HFF-Myc (cell line): ENCODE measurements around the gene PIBF1.

Experiments used
- DNase-seq: peaks from one replicate; pipeline ENCODE4 v3.0.0-alpha.2; 2011; ENCODE audit warnings: low read depth; ENCODE audit errors: extremely low read depth
- H3K4me3 ChIP-seq: replicated peaks from 2 replicates; pipeline ENCODE4 v1.5.1; 2011; ENCODE audit warnings: low read depth, mild to moderate bottlenecking, control low read depth, low read length
- TF ChIP-seq, protein P1 (sequence below): IDR thresholded peaks from 2 replicates; pipeline ENCODE4 v1.5.1; 2012; ENCODE audit warnings: mild to moderate bottlenecking, low read depth, low read length, control low read depth; ENCODE audit errors: missing control alignments

Gene PIBF1

DNA sequence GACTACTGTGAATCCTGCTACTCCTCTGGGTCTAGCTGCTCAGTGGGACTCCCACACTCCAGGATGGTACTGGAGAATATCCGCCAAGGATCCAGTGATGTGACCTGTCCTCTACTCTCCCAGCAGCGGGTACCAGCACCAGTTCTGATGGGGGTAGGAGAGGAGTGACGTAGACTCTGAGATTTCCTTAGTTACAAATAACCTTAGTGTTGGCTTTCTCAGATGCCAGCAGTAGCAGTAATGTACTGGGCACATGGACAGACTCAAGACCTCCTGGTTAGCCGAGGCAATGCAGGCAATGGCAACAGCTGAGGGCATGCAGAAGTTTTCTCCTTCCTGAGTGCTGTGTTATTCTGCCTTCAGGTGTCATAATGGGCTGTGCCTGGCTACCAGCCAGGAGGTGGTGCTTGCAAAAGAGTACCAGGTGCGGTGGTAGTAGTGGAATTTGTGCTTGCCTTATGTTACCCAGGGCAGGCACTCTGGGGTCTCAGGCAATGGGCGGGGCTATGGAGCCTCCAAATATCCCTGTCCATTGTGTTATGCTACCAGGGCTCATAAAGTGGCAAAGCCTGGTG is 171.5 kb downstream of the PIBF1 start:
- TF ChIP-seq, protein P1, sequence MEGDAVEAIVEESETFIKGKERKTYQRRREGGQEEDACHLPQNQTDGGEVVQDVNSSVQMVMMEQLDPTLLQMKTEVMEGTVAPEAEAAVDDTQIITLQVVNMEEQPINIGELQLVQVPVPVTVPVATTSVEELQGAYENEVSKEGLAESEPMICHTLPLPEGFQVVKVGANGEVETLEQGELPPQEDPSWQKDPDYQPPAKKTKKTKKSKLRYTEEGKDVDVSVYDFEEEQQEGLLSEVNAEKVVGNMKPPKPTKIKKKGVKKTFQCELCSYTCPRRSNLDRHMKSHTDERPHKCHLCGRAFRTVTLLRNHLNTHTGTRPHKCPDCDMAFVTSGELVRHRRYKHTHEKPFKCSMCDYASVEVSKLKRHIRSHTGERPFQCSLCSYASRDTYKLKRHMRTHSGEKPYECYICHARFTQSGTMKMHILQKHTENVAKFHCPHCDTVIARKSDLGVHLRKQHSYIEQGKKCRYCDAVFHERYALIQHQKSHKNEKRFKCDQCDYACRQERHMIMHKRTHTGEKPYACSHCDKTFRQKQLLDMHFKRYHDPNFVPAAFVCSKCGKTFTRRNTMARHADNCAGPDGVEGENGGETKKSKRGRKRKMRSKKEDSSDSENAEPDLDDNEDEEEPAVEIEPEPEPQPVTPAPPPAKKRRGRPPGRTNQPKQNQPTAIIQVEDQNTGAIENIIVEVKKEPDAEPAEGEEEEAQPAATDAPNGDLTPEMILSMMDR = no peak
- DNase-seq = no peak
- no peak overlapping the region for H3K4me3 ChIP-seq

DNA sequence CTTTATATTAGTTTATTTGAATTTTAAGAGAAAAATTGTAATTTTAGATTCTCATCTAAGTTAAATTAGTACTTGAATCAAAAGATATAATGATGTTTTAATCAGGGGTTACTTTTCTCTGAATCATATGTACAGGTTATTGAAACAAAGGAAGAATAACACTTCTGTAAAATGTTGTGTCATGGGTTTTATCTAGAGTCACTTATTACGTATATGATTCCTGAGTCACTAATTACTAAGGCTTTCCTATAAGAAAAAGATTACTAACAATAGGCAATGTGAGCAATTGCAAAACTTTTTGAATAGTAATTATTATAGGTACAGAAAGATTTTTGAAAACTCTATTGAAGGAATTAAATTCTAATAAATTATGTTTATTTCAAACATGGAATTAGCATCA is 177.7 kb downstream of the PIBF1 start:
- DNase-seq = no peak
- no peak overlapping the region for H3K4me3 ChIP-seq
- TF ChIP-seq, protein P1 = no peak

DNA sequence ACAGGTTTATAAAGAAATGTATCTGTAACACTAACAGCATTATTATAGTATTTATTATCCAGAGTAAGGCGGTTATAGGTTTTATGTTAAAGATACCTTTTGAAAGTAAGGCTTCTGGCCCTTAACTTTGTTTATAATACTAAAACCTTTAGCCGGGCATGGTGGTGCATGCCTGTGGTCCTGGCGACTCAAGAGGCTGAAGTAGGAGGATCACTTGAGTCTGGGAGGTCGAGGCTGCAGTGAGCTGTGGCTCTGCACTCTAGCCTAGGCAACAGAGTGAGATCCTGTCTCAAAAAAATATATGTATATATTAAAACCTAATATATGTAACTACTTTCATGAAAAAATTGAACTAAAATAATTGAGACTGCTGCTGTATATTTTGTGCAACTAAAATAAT is 178.2 kb downstream of the PIBF1 start:
- DNase-seq = no peak
- TF ChIP-seq, protein P1 = no peak
- H3K4me3 ChIP-seq = no peak overlapping the region

DNA sequence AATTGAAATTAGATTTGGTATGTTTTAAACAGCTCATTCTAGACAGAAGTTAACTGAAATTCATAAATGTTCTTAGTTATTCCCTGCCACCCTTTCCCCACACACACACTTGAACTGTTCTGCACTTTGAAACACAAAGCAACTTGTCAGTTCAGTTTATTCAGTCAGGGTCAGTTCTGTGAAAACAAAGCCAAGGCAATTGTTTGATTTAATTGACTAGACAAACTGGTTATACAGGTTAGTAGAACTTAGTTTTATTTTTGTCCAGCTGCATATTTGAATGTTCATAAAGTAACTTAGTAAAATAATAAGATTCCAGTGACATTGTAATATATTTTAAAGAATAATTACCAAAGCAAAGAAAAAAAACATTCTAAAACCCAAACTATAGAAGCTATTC is 178.6 kb downstream of the PIBF1 start:
- TF ChIP-seq, protein P1 = no peak
- no peak for DNase-seq
- H3K4me3 ChIP-seq = no peak overlapping the region

DNA sequence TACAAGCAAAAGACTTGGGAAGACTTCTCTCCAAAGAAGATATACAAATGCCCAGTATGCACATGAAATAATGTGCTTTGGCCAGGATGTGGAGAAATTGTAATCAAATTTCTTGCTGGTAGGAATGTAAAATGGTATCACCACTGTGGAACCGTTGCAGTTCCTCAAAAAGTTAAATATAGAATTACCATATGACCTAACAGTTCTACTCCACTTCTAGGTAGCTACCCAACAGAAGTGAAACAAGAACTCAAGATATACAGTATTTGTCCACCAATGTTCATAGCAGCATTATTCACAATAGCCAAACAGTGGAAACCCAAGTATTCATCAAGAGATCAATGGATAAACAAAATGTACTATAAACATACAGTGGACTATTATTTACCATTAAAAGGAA is 181.8 kb downstream of the PIBF1 start:
- TF ChIP-seq, protein P1 = no peak
- H3K4me3 ChIP-seq = no peak overlapping the region
- no peak for DNase-seq

DNA sequence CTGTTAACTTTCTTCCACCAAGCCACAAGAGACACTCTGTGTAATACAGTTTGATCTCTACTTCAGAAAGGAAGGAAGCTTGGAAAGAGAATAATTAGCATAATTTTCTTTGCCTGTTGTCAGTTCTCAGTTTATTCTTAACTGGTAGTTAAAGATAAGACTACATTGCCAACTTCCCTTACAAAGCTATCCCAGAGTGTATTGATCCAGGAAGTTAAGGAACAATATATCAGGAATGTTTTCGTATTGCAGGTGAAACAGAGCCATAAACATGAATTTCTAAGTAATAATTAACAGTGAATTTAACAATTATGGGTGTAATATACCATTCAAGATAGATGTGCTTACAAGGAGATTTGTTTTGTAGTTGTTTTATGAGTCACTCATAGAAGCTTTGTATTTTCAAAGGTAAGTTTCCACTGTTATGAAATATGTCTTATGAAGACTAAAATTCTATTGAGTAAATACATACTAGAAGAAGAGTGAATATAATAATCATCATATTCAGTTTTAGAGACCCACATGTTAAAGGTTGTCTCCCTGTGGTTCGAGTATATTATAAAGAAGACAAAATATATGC is 188.5 kb downstream of the PIBF1 start:
- TF ChIP-seq, protein P1 = no peak
- no peak for DNase-seq

DNA sequence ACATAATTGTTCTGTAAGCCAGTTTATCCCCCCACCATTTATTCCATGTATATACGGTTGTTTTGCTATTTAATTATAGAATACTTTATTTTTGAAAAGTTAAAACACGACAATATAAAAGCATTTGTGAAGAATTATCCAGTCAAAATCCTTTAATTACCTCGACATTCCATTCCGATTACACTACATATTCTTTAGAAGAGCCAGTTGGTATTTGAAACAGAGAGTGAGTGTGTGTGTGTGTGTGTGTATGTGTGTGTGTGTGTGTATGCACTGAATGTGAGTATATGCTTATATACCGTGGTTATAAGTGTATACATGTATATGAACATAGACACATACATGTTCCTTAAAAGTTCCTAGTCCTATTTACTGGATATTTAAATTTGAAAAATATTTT is 189.0 kb downstream of the PIBF1 start:
- DNase-seq = no peak

More for the DNA sequence above, 188.5 kb downstream of the PIBF1 start:
- no peak overlapping the region for H3K4me3 ChIP-seq

More for the DNA sequence above, 189.0 kb downstream of the PIBF1 start:
- no peak overlapping the region for H3K4me3 ChIP-seq
- TF ChIP-seq, protein P1 = no peak
